ENCODE measurements around the gene SLC1A5.

The SLC1A5 gene

DNA sequence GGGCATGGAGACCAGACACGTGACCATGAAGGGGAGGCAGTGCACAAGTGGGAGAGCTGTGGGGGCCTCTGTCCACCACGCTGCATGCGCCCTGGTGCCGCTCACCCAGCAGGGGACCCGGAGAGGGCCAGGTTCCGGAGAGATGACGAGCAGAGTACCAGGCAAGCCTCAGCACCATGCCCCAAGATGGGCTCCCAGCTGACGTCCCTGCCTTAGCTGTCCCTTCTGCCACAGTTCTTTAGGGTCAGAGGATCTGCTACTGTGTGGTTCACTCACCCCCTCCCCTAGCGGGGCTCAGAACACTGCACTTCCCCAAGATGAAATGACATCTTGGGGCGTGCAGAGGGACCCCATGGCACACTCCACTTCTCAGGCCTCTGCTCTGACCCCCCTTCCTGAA is 61.8 kb downstream of the SLC1A5 start:
- DNase-seq (ENCODE audit: low read depth in 2 of 2) = no peak

DNA sequence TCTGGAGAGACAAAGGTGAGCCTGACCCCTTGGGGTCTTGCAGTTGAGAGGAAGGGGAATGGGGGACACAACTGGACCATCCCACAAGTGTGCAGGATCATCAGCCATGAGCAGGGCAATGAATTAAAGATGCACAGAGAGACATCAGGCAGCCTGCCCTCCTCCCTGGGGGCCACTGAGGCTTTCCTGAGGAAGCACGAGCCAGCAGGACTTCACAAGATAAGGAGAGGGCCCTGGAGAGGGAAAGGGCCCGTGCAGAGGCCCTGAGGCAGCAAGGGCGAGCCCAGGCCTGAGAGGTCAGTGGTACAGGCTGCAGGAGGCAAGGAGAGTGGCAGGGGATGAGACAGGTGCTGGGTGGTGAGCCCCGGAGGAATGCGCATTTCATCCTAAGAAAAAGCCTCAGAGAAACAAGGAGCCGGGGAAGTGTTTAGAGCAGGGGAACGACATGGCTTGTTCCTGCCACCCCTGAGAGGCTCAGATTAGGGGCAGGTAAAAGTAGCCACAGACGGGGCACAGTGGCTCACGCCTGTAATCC is 62.5 kb downstream of the SLC1A5 start:
- no peak for DNase-seq (ENCODE audit: low read depth in 2 of 2)

DNA sequence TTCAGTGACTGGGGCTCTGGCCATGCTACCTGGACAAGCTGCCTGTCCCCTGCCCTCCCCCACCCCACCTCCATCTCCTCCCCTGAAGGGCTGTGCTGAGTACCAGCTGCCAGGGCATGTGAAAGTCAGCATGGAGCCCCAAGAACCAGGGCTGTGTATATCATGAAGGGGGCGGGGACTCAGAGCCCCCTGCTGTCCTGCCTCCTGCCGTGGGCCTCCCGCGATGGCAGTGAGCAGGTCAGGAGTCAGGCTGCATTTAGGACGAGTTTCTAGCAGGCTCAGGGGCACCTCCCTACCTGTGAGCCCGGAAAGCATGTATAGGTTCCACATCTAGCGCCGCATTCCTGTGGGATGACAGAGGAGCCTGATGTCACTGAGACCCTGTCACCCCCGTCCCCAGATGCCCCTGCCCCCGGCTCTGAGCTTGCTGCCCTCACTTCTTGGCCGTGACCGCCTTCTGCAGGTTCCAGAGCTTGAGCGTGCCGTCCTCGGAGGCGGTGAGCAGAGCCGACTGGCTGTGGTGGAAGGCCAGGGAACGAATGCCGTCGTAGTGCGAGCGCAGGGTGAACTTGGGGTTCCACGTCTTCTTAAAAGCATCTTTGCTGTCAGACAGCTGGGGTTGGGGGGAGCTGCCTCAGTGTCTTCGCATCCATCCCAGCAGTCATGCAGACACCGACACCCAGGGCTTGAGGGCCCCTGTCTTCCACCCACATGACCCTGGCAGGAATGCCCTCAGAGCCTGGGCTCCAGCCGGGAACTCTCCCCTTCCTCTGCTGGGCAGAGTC is 63.2 kb downstream of the SLC1A5 start:
- DNase-seq (ENCODE audit: low read depth in 2 of 2) = no peak
